HG03095 (cell line): ENCODE data around the gene LDB2.

Source experiments
- ATAC-seq: cut with Tn5 transposase; IDR thresholded peaks from one replicate; pipeline ENCODE4 v1.9.1; 2021; ENCODE audit warnings: moderate library complexity; ENCODE audit not compliant: unreplicated experiment

Gene LDB2

DNA sequence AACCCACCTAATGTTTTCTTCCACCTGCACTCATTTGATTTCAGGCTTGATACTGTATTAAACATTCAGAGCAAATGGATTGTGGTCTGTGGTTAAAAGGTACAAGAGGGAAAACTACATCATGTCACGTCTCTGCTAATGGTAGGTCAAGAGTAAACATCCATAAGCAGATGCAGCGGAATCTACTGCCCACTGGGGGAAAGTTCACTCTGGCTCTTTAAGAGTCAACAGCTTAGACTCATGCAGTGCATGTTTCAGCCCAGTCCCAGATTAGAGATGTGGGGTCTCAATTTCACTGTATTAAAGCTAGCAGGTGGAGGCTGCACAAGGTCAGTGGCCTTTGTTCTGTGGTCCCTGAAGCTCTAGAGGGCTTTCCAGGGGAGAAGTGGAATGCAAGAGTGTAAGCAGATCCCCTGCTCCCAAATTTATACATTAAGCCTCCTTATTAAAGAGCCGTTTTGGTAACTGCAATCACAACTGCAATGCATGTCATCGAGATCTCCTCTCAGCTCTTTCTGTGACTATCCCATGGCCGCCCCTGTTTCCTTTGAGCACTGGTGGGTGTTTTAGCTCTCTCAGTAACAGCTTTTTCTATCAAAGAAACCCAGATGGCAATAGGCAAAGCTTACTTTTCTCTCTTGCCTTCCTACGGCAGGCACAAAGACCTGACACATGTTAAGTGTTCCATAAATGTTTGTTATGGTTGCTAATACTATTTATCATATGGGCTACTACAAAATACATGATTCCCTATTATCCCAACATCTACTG is 53.4 kb downstream of the LDB2 start:
- ATAC-seq, result no peak

DNA sequence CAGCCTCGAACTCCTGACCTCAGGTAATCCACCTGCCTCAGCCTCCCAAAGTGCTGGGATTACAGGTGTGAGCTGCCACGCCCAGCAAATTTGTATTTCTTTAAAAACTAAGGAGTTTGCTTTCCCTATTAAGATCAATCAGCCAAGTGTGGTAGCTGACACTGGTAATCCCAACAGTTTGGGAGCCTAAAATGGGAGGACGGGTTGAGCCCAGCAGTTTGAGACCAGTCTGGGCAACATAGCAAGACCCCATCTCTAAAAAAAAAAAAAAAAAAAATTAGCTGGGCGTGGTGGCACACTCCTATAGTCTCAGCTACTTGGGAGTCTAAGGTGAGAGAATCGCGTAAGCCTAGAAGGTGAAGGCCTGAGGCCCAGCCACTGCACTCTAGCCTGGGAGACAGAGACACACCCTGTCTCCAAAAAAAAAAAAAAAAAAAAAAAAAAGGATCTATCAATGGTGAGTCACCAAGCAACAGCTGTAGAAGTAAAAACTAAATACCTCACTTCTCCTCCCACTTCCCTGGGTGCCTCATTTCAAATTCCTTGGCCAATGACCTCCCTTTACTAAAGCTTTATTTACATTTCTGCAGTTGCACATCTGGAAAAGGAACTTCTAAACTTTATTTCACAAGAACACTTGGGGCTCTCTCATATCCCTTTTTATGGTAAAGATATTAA is 54.5 kb downstream of the LDB2 start:
- ATAC-seq, result no peak

DNA sequence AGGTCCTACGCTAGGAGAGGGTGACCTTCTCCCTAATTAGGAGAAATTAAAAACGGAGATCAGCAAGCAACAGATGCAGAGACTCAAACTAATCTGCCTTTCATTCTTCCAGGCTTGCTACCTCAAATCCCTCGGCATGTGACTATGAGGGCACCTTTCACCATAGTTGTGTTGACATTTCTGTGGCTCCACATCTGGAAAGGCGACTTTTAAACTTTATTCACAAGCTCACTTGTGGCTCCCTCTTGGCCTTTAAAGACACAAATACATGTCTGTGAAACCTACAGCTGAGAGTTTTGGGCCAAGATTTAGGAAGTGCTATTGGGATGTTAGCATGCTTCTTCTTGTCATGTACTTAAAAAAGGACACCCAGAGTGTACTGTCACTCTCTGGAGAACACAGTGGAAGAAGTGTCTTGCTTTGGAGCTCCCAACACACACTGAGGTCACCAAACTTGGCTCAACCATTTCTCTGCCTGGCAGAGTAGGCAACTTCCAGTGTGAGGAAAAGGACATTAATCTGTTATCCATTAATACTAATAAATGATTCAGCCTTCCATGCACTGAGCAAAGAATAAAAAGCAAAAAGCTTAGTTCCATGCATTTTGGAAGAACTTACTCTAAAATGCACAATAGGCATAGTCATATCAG is 60.1 kb downstream of the LDB2 start:
- no peak for ATAC-seq

DNA sequence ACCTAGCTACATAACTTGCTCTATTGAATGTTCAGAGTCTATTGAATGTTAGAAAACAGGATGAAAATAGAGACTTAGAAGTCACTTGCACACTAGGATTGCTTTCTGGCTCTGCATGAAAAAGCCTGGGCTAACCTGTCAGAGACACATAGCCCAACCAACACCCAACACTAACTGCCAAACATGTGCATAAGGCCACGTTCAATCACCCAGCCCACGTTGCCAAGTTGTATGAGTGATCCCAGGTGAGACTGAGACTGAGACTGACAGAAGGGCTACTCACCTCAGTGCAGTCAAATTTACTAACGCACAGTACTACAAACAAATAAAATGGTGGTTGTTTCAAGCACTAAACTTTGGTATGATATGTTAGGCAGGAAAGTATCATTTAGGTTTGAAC is 61.0 kb downstream of the LDB2 start:
- no peak for ATAC-seq

GRCh38 chr4:16836324-16836723 is 62.1 kb downstream of the LDB2 start:
- ATAC-seq, result no peak

DNA sequence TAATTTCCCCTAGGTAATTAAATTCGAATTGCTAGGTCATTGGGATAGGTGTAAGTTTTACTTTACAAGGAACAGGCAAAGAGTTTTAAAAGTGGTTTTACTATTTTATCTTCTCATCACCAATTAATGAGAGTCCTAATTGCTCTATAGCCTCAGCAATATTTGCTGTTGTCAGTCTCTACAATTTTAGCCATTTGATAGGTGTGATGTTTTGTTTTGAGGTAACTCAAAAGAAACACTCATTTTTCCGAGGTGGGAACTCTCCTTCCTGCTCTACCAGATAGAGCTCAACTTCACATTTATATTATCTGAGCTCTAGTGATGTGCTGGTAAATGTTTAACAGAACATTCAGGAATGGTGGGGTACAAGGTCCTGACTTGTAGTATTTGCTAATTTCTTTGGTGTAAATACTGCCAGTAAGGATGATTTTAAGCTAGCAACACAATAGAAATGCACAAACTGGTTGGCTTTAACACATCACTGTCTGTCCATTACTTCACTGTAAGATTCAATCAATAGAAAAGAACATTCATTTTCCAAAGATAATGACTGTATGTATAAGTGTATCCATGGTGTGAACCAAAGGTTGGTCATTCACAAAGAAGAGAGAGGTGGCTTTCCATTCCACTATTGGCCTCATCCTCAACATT is 62.7 kb downstream of the LDB2 start:
- no peak for ATAC-seq

GRCh38 chr4:16834814-16835213 is 63.6 kb downstream of the LDB2 start:
- no peak for ATAC-seq

DNA sequence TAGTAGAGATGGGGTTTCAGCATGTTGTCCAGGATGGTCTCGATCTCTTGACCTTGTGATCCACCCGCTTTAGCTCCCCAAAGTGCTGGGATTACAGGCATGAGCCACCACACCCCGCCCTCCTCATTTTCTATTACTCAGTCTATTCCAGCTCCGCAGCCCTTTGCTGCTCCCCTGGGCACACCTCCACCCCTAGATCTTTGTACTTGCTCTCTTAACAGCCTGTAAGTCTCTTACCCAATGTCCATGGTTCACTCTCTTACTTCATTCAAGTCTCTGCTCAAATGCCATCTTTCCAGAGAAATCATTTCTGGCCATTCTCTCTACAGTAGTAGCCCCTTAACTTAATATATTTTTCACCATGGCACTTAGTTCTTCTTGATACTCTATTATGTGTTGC is 64.7 kb downstream of the LDB2 start:
- ATAC-seq, result no peak

DNA sequence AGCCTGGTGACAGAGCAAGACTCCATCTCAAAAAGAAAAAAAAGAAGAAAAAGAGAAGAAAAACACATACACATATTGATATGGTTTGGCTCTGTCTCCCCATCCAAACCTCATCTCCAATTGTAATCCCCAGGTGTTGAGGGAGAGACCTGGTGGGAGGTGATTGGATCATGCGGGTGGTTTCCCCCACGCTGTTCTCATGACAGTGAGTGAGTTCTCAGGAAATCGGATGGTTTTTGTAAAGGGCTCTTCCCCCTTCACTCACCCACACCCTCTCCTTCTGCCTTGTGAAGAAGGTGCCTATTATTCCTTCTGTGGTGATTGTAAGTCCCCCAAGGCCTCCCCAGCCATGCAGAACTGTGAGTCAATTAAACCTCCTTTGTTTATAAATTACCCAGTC is 68.4 kb downstream of the LDB2 start:
- no peak for ATAC-seq

GRCh38 chr4:16827794-16828724 is 70.4 kb downstream of the LDB2 start:
- ATAC-seq, result no peak

DNA sequence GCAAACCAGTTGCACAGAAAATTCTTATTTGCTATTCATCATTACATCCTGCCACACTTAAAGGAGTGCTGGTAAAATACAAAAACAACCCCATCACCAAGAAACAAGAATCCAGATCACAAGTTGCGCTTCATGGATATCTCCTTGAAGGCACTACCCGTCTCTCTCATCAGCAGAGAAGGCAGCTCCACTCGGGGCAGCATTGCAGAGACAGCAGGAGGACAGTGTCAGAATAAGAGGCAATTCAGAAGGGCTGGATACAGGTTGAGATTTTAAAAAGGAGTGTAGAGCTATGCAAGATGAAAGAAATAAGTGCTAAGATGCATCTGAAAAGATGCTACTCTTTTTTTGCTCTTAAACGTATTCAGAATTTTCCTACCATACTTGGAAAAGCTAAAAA is 71.4 kb downstream of the LDB2 start:
- ATAC-seq, result no peak

GRCh38 chr4:16826406-16826910 is 72.0 kb downstream of the LDB2 start:
- no peak for ATAC-seq

DNA sequence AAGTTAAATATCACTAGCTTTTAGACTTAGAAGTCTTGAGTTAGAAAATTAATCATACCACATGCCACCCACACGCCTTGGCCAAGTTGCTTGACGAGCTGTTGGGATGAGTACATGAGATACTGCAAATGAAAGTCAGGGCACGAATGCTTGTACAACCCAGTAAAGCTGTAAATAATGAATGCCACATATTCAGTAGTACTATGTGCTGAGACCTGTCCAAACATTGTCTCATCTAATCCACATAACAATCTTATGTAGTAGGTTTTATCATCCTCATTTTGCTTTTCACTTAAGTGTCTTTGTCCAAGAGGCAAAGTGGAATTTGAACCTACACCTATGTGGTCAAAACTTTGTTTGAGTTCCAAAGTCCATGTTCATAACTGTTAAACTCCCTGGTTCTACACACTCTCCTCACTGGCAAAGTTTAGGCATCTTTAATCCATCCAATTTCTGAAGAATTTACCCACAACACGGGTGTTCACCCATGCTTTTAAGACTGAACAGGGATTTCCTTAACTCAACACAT is 74.1 kb downstream of the LDB2 start:
- ATAC-seq, result no peak

- ATAC-seq, result no peak
Measured at GRCh38 chr4:16820329-16820728, 78.1 kb downstream of the LDB2 start.

DNA sequence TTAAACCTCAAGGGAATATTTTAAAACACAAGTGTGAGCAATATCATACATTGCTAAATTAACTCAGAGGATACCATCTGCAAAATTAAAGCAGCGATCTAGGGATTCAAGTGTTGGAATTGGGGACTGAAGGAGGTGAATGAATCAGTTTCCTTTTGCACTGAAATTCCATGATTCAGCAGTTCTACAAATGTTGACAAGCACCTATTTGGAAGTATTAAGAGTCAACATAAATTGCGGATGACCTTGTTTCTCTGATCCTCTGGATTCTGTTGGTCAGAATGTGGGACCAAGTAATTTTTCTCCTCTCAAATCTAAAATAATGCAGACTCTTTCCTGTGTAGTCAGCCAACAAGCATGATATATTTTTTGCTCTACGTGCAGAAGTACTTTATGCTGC is 78.8 kb downstream of the LDB2 start:
- ATAC-seq, result no peak

- no peak for ATAC-seq
Measured at GRCh38 chr4:16818005-16818404, 80.4 kb downstream of the LDB2 start.

DNA sequence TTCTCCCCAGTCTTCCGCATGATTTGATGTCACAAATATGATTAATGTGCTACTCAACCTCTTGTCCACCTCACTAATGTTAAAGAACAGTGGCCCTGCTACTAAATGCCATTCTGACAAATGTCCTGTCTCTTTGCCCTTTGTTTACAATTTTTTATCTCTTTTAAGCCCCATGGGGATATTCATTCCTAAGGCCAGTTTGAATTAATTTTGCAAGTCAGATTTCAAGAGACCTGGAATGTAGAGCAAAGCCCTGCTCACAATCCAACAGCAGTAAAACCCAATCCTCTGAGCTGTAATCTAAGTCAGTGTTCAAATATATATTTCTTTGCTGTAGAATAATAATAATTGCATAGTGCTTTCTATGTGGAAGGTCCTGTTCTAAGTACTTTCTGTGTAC is 81.2 kb downstream of the LDB2 start:
- ATAC-seq, result no peak

- no peak for ATAC-seq
Measured at GRCh38 chr4:16814361-16814760, 84.1 kb downstream of the LDB2 start.

DNA sequence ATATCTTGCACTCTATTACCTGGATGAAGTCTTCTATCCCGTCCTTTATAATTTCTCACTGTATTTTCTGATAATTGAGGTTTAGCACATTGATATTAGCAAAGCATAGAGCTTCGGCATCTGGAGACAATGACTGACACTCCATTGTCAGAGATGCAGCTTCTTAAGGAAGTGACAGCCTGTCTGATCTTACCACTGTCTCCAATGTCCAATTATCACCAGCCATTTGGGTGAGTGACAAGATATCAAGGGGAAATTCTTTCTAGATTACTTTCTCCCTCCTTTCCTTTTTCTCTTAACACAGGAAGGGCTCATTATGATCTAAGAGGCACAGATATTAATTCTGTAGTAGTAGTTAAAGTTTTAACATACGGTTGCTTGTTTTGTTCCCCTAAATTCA is 86.4 kb downstream of the LDB2 start:
- no peak for ATAC-seq

DNA sequence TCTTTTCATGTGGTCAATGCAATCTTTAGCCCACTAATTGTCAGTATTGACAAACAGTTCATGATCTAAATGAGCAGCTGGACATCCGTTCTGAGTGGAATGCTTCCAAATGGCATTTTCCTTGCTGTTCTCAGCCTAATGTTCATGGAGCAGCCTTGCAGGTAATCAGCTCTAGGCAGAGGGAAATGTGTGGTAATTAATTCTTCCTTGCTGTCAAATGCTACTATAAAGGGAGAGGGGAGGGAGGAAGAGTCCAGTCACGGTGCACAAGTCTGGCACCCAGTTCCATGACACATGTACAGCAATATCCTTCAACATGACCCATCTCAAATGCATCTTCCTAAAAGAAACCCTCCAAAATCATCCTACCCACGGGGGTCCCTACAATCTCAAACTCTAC is 88.5 kb downstream of the LDB2 start:
- no peak for ATAC-seq
